Measurements from ENCODE around the gene TM4SF4. TPM values are rescaled to one million over a fixed set of nuclear protein-coding genes. Genes with fewer than 3 reads are reported as not detected.

The TM4SF4 gene
- total and polyA plus RNA-seq, 2 of the 8 experiments (the other 6 are each of a cell fraction or from before 2014, with no cell fraction given): not detected

DNA sequence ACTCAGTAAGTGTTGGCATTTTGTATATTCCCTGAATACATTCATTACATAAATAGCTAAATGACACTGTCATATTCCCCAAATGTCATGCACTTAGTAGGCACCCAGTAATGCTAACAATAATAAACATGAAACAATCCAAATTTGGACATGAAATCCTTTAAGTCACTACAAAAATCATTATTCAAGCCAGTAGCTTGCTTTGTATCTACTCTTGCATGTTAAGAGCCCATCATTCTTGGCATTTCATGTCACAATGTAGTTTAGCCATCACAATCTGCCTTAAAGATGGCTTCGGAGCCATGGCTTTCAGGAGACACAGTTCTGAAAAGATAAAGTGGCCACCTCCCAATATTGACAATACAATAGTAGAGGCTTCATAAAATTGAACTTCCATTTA lies 32.9 kb upstream of the TM4SF4 start:
- H4K5ac ChIP-seq (ENCODE audit: insufficient read length, low read depth, low read length): no peak overlapping the region
- H3K27me3 ChIP-seq (replicated peaks in 1 of 4; ENCODE audit: control insufficient read depth in 3 of 4, extremely low read depth in 1 of 4, insufficient read depth in 3 of 4, low read length in 3 of 4): no peaks in the 10 kb centered on the region
- no peak overlapping the region for H3K14ac ChIP-seq (ENCODE audit: insufficient read length)
- H3K4me1 ChIP-seq (replicated peaks in 1 of 4; ENCODE audit: control insufficient read depth in 3 of 4, insufficient read depth in 4 of 4, low read length in 3 of 4): no peaks in the 10 kb centered on the region
- 96% methylated on average over 1 of the region's 1 CpG; no CpG with 5 or more reads in 1 of the 2 experiments for WGBS, 2 experiments (ENCODE audit: extremely low coverage in 1 of 2, insufficient coverage in 1 of 2, insufficient read length in 1 of 2, insufficient replicate concordance in 2 of 2, low coverage in 1 of 2, low lambda C conversion rate in 2 of 2, missing lambda C conversion rate in 1 of 2)
- H2BK12ac ChIP-seq (ENCODE audit: low read depth, low read length): no peak overlapping the region
- no peak overlapping the region for H3K4me2 ChIP-seq (ENCODE audit: insufficient read depth in 1 of 2, low read depth in 2 of 2, low read length in 2 of 2)
- no peak overlapping the region for H3K27ac ChIP-seq (ENCODE audit: low read depth, low read length)
- H3K23ac ChIP-seq (ENCODE audit: insufficient read length): no peak overlapping the region
- no peak overlapping the region for H2BK120ac ChIP-seq (replicated peaks; ENCODE audit: low read depth, low read length)
- no peak overlapping the region for H2BK20ac ChIP-seq (ENCODE audit: low read length)
- no peak overlapping the region for H2BK15ac ChIP-seq (ENCODE audit: low read length)
- H2AFZ ChIP-seq (ENCODE audit: low read length): no peak overlapping the region
- H4K91ac ChIP-seq (replicated peaks; ENCODE audit: insufficient read length, low read length): no peak overlapping the region
- no peak overlapping the region for H3K4ac ChIP-seq (replicated peaks; ENCODE audit: insufficient read length, low read depth, low read length)
- no peak overlapping the region for H3K9ac ChIP-seq (replicated peaks in 1 of 4; ENCODE audit: extremely low read depth in 1 of 4, low read depth in 3 of 4, low read length in 3 of 4)
- H3K56ac ChIP-seq (replicated peaks; ENCODE audit: insufficient read length, low read depth, low read length): no peak overlapping the region
- H4K8ac ChIP-seq (ENCODE audit: extremely low read depth, insufficient read depth, low read length): no peak overlapping the region
- POLR2A ChIA-PET (ENCODE audit: partially characterized antibody): no interaction called here
- no peak overlapping the region for H3K4me3 ChIP-seq (ENCODE audit: extremely low read depth in 1 of 4, insufficient read depth in 2 of 4, low read depth in 3 of 4, low read length in 4 of 4)
- no peak for DNase-seq (ENCODE audit: low read depth in 1 of 2, low spot score in 2 of 2)
- H3K36me3 ChIP-seq (ENCODE audit: control insufficient read depth in 2 of 4, insufficient read depth in 4 of 4, low read length in 3 of 4): no peaks in the 10 kb centered on the region
- CTCF ChIA-PET (ENCODE audit: partially characterized antibody): interaction anchor here (0.6 to 1.3 kb wide), 2 partner anchors 9 to 343 kb away, joined by 3 to 4 read pairs; no protein-coding TSS in a partner anchor
- TF ChIP-seq GABPA (IDR thresholded peaks at IDR 0.05; ENCODE audit: borderline replicate concordance, insufficient read depth, low read length) (no peak), NRF1 (IDR thresholded peaks at IDR 0.05; ENCODE audit: low read depth, low read length) (no peak), TAF7 (optimal IDR thresholded peaks at IDR 0.05; ENCODE audit: borderline replicate concordance, low read depth, low read length) (no peak), SUZ12 (IDR thresholded peaks at IDR 0.05; ENCODE audit: low read length) (no peak), CREB1 (IDR thresholded peaks at IDR 0.05) (no peak), SRF (IDR thresholded peaks at IDR 0.05; ENCODE audit: low read depth, low read length) (no peak), MAFK (IDR thresholded peaks at IDR 0.05; ENCODE audit: low read depth, low read length) (no peak), SP2 (IDR thresholded peaks at IDR 0.05; ENCODE audit: low read length) (no peak), HDAC2 (IDR thresholded peaks at IDR 0.05; ENCODE audit: borderline replicate concordance in 1 of 2, low read depth in 2 of 2, low read length in 2 of 2) (no peak), SIRT6 (IDR thresholded peaks at IDR 0.05; ENCODE audit: low read length) (no peak), POLR2A (IDR thresholded peaks at IDR 0.05; ENCODE audit: control extremely low read depth in 1 of 2, low read depth in 2 of 2, low read length in 2 of 2) (no peak), JUN (IDR thresholded peaks at IDR 0.05; ENCODE audit: low read depth, low read length) (no peak), POU5F1 (IDR thresholded peaks at IDR 0.05; ENCODE audit: low read depth, low read length) (no peak), BACH1 (IDR thresholded peaks at IDR 0.05; ENCODE audit: low read length) (no peak)
- TF ChIP-seq, protein P1, sequence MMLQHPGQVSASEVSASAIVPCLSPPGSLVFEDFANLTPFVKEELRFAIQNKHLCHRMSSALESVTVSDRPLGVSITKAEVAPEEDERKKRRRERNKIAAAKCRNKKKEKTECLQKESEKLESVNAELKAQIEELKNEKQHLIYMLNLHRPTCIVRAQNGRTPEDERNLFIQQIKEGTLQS (IDR thresholded peaks at IDR 0.05; ENCODE audit: insufficient read depth, low read depth, low read length): no peak
- no peak overlapping the region for H2AK5ac ChIP-seq (ENCODE audit: low read depth, low read length)
- FAIRE-seq: no peak
- no peak overlapping the region for H2BK5ac ChIP-seq (ENCODE audit: low read depth, low read length)
- no peaks in the 10 kb centered on the region for H3K79me1 ChIP-seq (ENCODE audit: low read depth, low read length)
- no peaks in the 10 kb centered on the region for H4K20me1 ChIP-seq (replicated peaks in 1 of 2; ENCODE audit: control insufficient read depth in 1 of 2, insufficient read depth in 2 of 2, low read length in 2 of 2)
- no peaks in the 10 kb centered on the region for H3K79me2 ChIP-seq (ENCODE audit: control insufficient read depth in 1 of 2, insufficient read depth in 2 of 2, low read length in 2 of 2)
- no peaks in the 10 kb centered on the region for H3K23me2 ChIP-seq (ENCODE audit: low read depth, low read length)
- peaks cover 2 to 11% of the 10 kb centered on the region in 2 experiments; a peak in 1 of 4 replicates for H3K9me3 ChIP-seq (ENCODE audit: insufficient read depth in 2 of 2, low read depth in 1 of 2, low read length in 1 of 2)
- H3K18ac ChIP-seq (ENCODE audit: extremely low read depth, low read length): no peak overlapping the region

All from H1 (cell line).